Stimulated activated CD8-positive, alpha-beta memory T cell treated with anti-CD3 and anti-CD28 coated beads, Interleukin-15, amount 100 ng/mL, for 48 hours (primary cell): Measurements from ENCODE around the gene PIEZO2.

Source experiments
- DNase-seq, 2 donors: peaks; one replicate each; pipeline ENCODE4 v3.0.0-alpha.2; 2020; ENCODE audit warnings: low read depth in 2 of 2

PIEZO2 gene

GRCh38 chr18:10745971-10746370, 403.4 kb downstream of the PIEZO2 start:
- DNase-seq: no peak

- DNase-seq: no peak
These were observed 404.1 kb downstream of the PIEZO2 start for GRCh38 chr18:10745219-10745618.

GRCh38 chr18:10743766-10744165, 405.6 kb downstream of the PIEZO2 start:
- DNase-seq: no peak

- no peak for DNase-seq
These were observed 410.2 kb downstream of the PIEZO2 start for GRCh38 chr18:10739152-10739551.

- DNase-seq: no peak
These were observed 412.4 kb downstream of the PIEZO2 start for GRCh38 chr18:10736984-10737383.

GRCh38 chr18:10732990-10733389, 416.4 kb downstream of the PIEZO2 start:
- no peak for DNase-seq

GRCh38 chr18:10727477-10727876, 421.9 kb downstream of the PIEZO2 start:
- DNase-seq: no peak

- peak in 1 of 2 donors; percentile 1 for DNase-seq
These were observed 422.9 kb downstream of the PIEZO2 start for GRCh38 chr18:10726198-10727068.

GRCh38 chr18:10724666-10725065, 424.7 kb downstream of the PIEZO2 start:
- no peak for DNase-seq

- no peak for DNase-seq
These were observed 425.9 kb downstream of the PIEZO2 start for GRCh38 chr18:10723496-10723895.

- no peak for DNase-seq
These were observed 430.6 kb downstream of the PIEZO2 start for GRCh38 chr18:10718809-10719208.

GRCh38 chr18:10715791-10716190, 433.6 kb downstream of the PIEZO2 start:
- no peak for DNase-seq

GRCh38 chr18:10713409-10713808, 436.0 kb downstream of the PIEZO2 start:
- no peak for DNase-seq

GRCh38 chr18:10707294-10707693, 442.1 kb downstream of the PIEZO2 start:
- no peak for DNase-seq

- DNase-seq: no peak
These were observed 443.6 kb downstream of the PIEZO2 start for GRCh38 chr18:10705786-10706185.

- DNase-seq: no peak
These were observed 444.1 kb downstream of the PIEZO2 start for GRCh38 chr18:10705291-10705690.

- no peak for DNase-seq
These were observed 447.2 kb downstream of the PIEZO2 start for GRCh38 chr18:10702206-10702605.

- no peak for DNase-seq
These were observed 459.0 kb downstream of the PIEZO2 start for GRCh38 chr18:10690366-10690765.

GRCh38 chr18:10690035-10690329, 459.4 kb downstream of the PIEZO2 start:
- no peak for DNase-seq

GRCh38 chr18:10689236-10690034, 459.9 kb downstream of the PIEZO2 start:
- no peak for DNase-seq

GRCh38 chr18:10688766-10689165, 460.6 kb downstream of the PIEZO2 start:
- DNase-seq: no peak

GRCh38 chr18:10687161-10687925, 462.0 kb downstream of the PIEZO2 start:
- DNase-seq: no peak
